ENCODE results near the gene TTC23.
A peak's percentile ranks its signal among the peaks of the same experiment; 100 is the strongest.

TTC23 gene

DNA sequence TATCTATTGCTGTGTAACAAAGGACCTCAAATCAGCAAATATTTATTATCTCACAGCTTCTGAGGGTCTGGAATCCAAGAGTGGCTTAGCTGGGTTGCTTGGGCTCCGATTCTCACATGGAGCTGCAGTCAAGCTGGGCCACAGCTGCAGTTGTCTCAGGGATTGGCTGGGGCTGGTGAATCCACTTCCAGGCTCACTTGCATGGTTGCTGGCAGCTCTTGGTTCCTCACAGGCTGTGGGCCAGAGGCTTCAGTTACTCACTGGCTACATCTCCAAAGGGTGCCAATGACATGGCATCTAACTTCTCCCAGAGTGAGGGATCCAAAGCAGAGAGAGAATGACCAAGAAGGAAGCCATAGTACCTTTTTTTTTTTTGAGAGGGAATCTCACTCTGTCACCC, 158.4 kb downstream of the TTC23 start:
- Mint-ChIP-seq H3K4me3 (no peak overlapping the region), H3K27me3 (no peaks in the 10 kb centered on the region), H3K9me3 (no peaks in the 10 kb centered on the region), H3K36me3 (no peaks in the 10 kb centered on the region), H3K4me1 (peaks cover 7% of the 10 kb centered on the region), H3K27ac (peak overlapping the region; percentile 64)
- no peak for DNase-seq (ENCODE audit: low spot score in 2 of 2)
- no peak for ATAC-seq (ENCODE audit: low read depth)

DNA sequence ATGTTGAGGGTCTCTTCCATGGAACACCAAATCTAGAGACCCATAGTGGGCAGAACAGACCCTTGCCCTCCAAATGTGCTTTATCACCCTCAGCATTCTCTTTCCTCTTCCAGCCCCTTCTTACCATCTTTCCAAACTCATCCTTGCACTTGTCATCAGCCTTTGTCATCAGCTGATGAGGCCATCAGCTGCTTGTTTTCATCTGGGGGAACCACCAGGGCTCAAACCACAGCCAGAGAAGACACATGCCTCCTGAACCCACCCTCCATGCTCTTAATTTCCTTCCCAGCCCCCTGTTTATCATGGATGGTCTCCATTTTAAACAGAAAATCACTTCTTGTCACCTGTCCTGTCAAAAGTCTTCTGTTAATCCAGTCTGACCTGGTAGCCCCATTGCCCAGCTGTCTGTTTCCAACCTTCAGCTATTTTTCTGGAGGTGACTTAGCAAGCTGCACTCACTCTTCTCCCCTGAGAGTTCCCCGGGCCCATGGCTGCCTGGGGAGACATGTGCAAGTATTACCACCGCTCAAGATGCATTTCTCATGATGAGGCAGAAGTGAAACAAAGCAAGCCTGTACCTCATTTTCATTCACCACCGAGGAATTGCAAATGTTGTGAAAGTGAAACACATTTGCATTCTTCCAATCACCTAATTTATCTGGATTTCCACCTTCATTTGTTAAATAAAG, 159.2 kb downstream of the TTC23 start:
- Mint-ChIP-seq H3K4me1 (peaks cover 7% of the 10 kb centered on the region), H3K36me3 (no peaks in the 10 kb centered on the region), H3K27me3 (no peaks in the 10 kb centered on the region), H3K4me3 (peak overlapping the region; percentile 11), H3K9me3 (no peaks in the 10 kb centered on the region), H3K27ac (peak overlapping the region; percentile 64)
- ATAC-seq (ENCODE audit: low read depth) (peak; percentile 100), DNase-seq (ENCODE audit: low spot score in 2 of 2) (peak; percentile 50 to 61)

- Mint-ChIP-seq H3K27me3 (peaks cover 2% of the 10 kb centered on the region), H3K27ac (no peak overlapping the region), H3K9me3 (peaks cover 1% of the 10 kb centered on the region), H3K4me3 (no peak overlapping the region), H3K4me1 (peaks cover 7% of the 10 kb centered on the region), H3K36me3 (no peaks in the 10 kb centered on the region)
- DNase-seq (ENCODE audit: low spot score in 2 of 2) = no peak
- no peak for ATAC-seq (ENCODE audit: low read depth)
Observed at GRCh38 chr15:99087405-99087943, 161.9 kb downstream of the TTC23 start.

- Mint-ChIP-seq H3K4me3 (no peak overlapping the region), H3K9me3 (peaks cover 1% of the 10 kb centered on the region), H3K27ac (no peak overlapping the region), H3K27me3 (peaks cover 2% of the 10 kb centered on the region), H3K36me3 (no peaks in the 10 kb centered on the region), H3K4me1 (peaks cover 7% of the 10 kb centered on the region)
- DNase-seq (ENCODE audit: low spot score in 2 of 2) (no peak), ATAC-seq (ENCODE audit: low read depth) (no peak)
Observed at GRCh38 chr15:99086327-99086667, 163.1 kb downstream of the TTC23 start.
